ENCODE data around the gene FZD1.

DNA sequence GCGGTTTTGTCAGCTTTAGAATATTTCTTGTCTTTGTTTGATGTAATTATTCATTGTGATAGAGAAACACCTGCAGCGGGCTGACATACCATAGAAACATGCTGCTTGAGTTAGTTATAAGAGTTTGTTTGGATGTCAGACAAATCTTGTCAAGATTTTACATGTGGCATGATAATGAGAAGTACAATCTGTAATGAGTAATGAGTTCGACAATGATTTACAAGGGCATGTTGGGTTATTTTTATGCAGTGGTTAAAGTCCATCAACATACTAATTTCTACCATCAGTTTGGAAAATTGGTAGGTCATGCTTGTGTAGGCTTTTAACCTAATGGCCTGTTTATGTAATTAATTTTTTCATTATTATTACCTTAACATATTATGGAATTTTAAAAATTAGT, 31.3 kb downstream of the FZD1 start:
- TF ChIP-seq, protein P1, sequence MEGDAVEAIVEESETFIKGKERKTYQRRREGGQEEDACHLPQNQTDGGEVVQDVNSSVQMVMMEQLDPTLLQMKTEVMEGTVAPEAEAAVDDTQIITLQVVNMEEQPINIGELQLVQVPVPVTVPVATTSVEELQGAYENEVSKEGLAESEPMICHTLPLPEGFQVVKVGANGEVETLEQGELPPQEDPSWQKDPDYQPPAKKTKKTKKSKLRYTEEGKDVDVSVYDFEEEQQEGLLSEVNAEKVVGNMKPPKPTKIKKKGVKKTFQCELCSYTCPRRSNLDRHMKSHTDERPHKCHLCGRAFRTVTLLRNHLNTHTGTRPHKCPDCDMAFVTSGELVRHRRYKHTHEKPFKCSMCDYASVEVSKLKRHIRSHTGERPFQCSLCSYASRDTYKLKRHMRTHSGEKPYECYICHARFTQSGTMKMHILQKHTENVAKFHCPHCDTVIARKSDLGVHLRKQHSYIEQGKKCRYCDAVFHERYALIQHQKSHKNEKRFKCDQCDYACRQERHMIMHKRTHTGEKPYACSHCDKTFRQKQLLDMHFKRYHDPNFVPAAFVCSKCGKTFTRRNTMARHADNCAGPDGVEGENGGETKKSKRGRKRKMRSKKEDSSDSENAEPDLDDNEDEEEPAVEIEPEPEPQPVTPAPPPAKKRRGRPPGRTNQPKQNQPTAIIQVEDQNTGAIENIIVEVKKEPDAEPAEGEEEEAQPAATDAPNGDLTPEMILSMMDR (IDR thresholded peaks at IDR 0.05 in 2 of 3, conservative IDR thresholded peaks at IDR 0.05 in 1 of 3; ENCODE audit: control insufficient read depth in 2 of 3, extremely low read depth in 1 of 3, insufficient read depth in 1 of 3, low read depth in 3 of 3, low read length in 3 of 3) = no peak
- no peak for TF ChIP-seq REST (IDR thresholded peaks at IDR 0.05; ENCODE audit: low read depth, low read length)
- TF ChIP-seq, protein P2, sequence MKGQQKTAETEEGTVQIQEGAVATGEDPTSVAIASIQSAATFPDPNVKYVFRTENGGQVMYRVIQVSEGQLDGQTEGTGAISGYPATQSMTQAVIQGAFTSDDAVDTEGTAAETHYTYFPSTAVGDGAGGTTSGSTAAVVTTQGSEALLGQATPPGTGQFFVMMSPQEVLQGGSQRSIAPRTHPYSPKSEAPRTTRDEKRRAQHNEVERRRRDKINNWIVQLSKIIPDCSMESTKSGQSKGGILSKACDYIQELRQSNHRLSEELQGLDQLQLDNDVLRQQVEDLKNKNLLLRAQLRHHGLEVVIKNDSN (IDR thresholded peaks at IDR 0.05; ENCODE audit: borderline replicate concordance, extremely low read length, insufficient read depth, low read depth, low read length) = no peak
